Large intestine (tissue), 3 donors: ENCODE data around the gene LGI2. TPM values are rescaled to one million over a fixed set of nuclear protein-coding genes. Genes with fewer than 3 reads are reported as not detected.

Experiments used
- DNase-seq, 2 donors: peaks; one replicate each; pipeline versions ENCODE4 v3.0.0 to v3.0.0-alpha.2; 2013
- H3K27ac ChIP-seq: one replicate; pipeline ENCODE4 v1.5.1; 2013; ENCODE audit warnings: low read length
- H3K27me3 ChIP-seq: 2 replicates; pipeline ENCODE4 v1.6.1; 2013; ENCODE audit warnings: low read length; ENCODE audit not compliant: control insufficient read depth, insufficient read depth
- H3K36me3 ChIP-seq: 2 replicates; pipeline ENCODE4 v1.6.1; 2013; ENCODE audit warnings: low read length; ENCODE audit not compliant: control insufficient read depth, insufficient read depth
- H3K4me1 ChIP-seq: one replicate; pipeline ENCODE4 v1.6.1; 2013; ENCODE audit warnings: low read length; ENCODE audit not compliant: control insufficient read depth, insufficient read depth
- H3K4me3 ChIP-seq: one replicate; pipeline ENCODE4 v1.5.1; 2013; ENCODE audit warnings: low read length
- H3K9me3 ChIP-seq: one replicate; pipeline ENCODE4 v1.6.1; 2013; ENCODE audit warnings: mild to moderate bottlenecking, low read depth, low read length, moderate library complexity; ENCODE audit not compliant: control insufficient read depth
- polyA plus RNA-seq: library from polyadenylated mRNA; unstranded; fragments of 120-200 nt; gene quantifications from one replicate; pipeline ENCODE4 v1.2.1, GENCODE V29; 2013

The LGI2 gene
- polyA plus RNA-seq, 1 donor = 3.0 TPM

- no peak for DNase-seq
- Histone ChIP-seq H3K36me3 (no peaks in the 10 kb centered on the region), H3K4me3 (no peak overlapping the region), H3K4me1 (no peaks in the 10 kb centered on the region), H3K27me3 (peaks cover 3% of the 10 kb centered on the region), H3K9me3 (no peaks in the 10 kb centered on the region), H3K27ac (no peak overlapping the region)
These were observed 80.8 kb downstream of the LGI2 start for GRCh38 chr4:24949970-24950369.

Other genes with a start within 250 kb of the LGI2 start
- gene SOD3, start 235.4 kb downstream of the LGI2 start, polyA plus RNA-seq = 5.3 TPM
- 13.7 TPM for gene CCDC149, start 117.9 kb downstream of the LGI2 start, polyA plus RNA-seq
- gene SEPSECS, start 129.5 kb upstream of the LGI2 start, polyA plus RNA-seq = 18.6 TPM
- 31.8 TPM for gene PI4K2B, start 203.1 kb upstream of the LGI2 start, polyA plus RNA-seq